Nephron progenitor cell (in vitro differentiated cells): ENCODE results near the gene ENDOU.

Experiments used
- DNase-seq: peaks from one replicate; pipeline ENCODE4 v3.0.0; 2021
- H3K27ac Mint-ChIP-seq: 2 replicates; pipeline ENCODE4 v1.8.0; 2021; ENCODE audit warnings: mild to moderate bottlenecking, moderate library complexity, mixed read lengths
- H3K27me3 Mint-ChIP-seq: 2 replicates; pipeline ENCODE4 v1.8.0; 2021; ENCODE audit warnings: mild to moderate bottlenecking, low read depth, mixed read lengths; ENCODE audit not compliant: poor library complexity
- H3K36me3 Mint-ChIP-seq: 2 replicates; pipeline ENCODE4 v1.8.0; 2021; ENCODE audit warnings: low read depth, mixed read lengths
- H3K4me1 Mint-ChIP-seq: 2 replicates; pipeline ENCODE4 v1.8.0; 2021; ENCODE audit warnings: mixed read lengths
- H3K4me3 Mint-ChIP-seq: 2 replicates; pipeline ENCODE4 v1.8.0; 2021; ENCODE audit warnings: mild to moderate bottlenecking, moderate library complexity, mixed read lengths
- H3K9me3 Mint-ChIP-seq: 2 replicates; pipeline ENCODE4 v1.8.0; 2021; ENCODE audit warnings: mild to moderate bottlenecking, moderate library complexity, mixed read lengths
- TF ChIP-seq, protein P1 (sequence below): fragments of 200-600 bp; sonication (generic); IDR thresholded peaks from 2 replicates; pipeline ENCODE4 v1.5.0; 2021; ENCODE audit warnings: antibody characterized with exemption

The ENDOU gene

GRCh38 chr12:47717443-47718193 lies 7.7 kb downstream of the ENDOU start:
- no peaks in the 10 kb centered on the region for H3K9me3 Mint-ChIP-seq
- no peaks in the 10 kb centered on the region for H3K36me3 Mint-ChIP-seq
- TF ChIP-seq, protein P1, sequence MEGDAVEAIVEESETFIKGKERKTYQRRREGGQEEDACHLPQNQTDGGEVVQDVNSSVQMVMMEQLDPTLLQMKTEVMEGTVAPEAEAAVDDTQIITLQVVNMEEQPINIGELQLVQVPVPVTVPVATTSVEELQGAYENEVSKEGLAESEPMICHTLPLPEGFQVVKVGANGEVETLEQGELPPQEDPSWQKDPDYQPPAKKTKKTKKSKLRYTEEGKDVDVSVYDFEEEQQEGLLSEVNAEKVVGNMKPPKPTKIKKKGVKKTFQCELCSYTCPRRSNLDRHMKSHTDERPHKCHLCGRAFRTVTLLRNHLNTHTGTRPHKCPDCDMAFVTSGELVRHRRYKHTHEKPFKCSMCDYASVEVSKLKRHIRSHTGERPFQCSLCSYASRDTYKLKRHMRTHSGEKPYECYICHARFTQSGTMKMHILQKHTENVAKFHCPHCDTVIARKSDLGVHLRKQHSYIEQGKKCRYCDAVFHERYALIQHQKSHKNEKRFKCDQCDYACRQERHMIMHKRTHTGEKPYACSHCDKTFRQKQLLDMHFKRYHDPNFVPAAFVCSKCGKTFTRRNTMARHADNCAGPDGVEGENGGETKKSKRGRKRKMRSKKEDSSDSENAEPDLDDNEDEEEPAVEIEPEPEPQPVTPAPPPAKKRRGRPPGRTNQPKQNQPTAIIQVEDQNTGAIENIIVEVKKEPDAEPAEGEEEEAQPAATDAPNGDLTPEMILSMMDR, result peak; percentile 87
- H3K4me3 Mint-ChIP-seq, result no peak overlapping the region
- peak; percentile 78 for DNase-seq
- peaks cover 35% of the 10 kb centered on the region for H3K4me1 Mint-ChIP-seq
- peak overlapping the region; percentile 83 for H3K27ac Mint-ChIP-seq
- H3K27me3 Mint-ChIP-seq, result peaks cover 3% of the 10 kb centered on the region

GRCh38 chr12:47717046-47717442 lies 8.2 kb downstream of the ENDOU start:
- Mint-ChIP-seq H3K27ac (no peak overlapping the region), H3K27me3 (peaks cover 3% of the 10 kb centered on the region), H3K9me3 (no peaks in the 10 kb centered on the region), H3K4me3 (no peak overlapping the region), H3K4me1 (peaks cover 35% of the 10 kb centered on the region), H3K36me3 (no peaks in the 10 kb centered on the region)
- DNase-seq, result no peak
- TF ChIP-seq, protein P1, result no peak

GRCh38 chr12:47715877-47716548 lies 9.3 kb downstream of the ENDOU start:
- Mint-ChIP-seq H3K4me1 (peaks cover 35% of the 10 kb centered on the region), H3K27me3 (peaks cover 3% of the 10 kb centered on the region), H3K27ac (no peak overlapping the region), H3K36me3 (no peaks in the 10 kb centered on the region), H3K9me3 (no peaks in the 10 kb centered on the region), H3K4me3 (no peak overlapping the region)
- DNase-seq, result no peak
- TF ChIP-seq, protein P1, result no peak

DNA sequence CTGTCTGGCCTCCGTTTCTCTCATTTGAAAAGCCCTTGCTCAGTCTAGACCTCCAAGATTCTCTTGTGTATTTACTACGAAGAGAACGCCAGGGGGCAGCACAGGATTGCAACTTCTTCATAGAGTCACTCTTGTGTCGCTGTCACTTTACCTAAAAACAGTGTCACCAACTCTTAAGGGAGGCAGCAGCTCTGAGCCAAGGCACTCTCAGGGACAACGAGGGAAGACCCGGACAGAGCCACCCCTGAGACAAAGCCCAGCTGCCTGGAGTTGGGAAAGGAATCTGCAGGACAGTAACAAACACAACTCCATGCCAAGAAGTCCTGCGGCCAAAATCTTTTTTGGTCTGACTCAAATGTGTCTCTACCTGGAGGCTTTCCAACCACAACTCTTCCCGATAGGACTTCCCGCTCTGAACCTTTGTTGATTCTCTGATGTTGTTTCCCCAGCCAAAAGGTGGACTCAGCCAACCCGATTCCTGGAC lies 9.9 kb downstream of the ENDOU start:
- DNase-seq, result peak; percentile 82
- H3K27me3 Mint-ChIP-seq, result peaks cover 3% of the 10 kb centered on the region
- no peak overlapping the region for H3K4me3 Mint-ChIP-seq
- no peaks in the 10 kb centered on the region for H3K36me3 Mint-ChIP-seq
- no peaks in the 10 kb centered on the region for H3K9me3 Mint-ChIP-seq
- no peak overlapping the region for H3K27ac Mint-ChIP-seq
- TF ChIP-seq, protein P1, result peak; percentile 72
- H3K4me1 Mint-ChIP-seq, result peaks cover 35% of the 10 kb centered on the region

GRCh38 chr12:47714826-47715386 lies 10.4 kb downstream of the ENDOU start:
- H3K27me3 Mint-ChIP-seq, result peaks cover 3% of the 10 kb centered on the region
- H3K36me3 Mint-ChIP-seq, result no peaks in the 10 kb centered on the region
- DNase-seq, result no peak
- no peak overlapping the region for H3K4me3 Mint-ChIP-seq
- peaks cover 35% of the 10 kb centered on the region for H3K4me1 Mint-ChIP-seq
- H3K27ac Mint-ChIP-seq, result no peak overlapping the region
- TF ChIP-seq, protein P1, result no peak
- H3K9me3 Mint-ChIP-seq, result no peaks in the 10 kb centered on the region
